ENCODE data around the gene CPSF3. TPM values are rescaled to one million over a fixed set of nuclear protein-coding genes. Genes with fewer than 3 reads are reported as not detected.
"Not testable (repeated sequence)": the region's sequence is repeated elsewhere in the genome, so short reads cannot be mapped to it uniquely, and the experiment has no call there.

The CPSF3 gene
- total RNA-seq, 4 donors from 2014 or later = 17.6 to 173 (median 22.2) TPM

- no peak for TF ChIP-seq POLR2AphosphoS5 (IDR thresholded peaks at IDR 0.05)
- no peak for TF ChIP-seq POLR2A (IDR thresholded peaks at IDR 0.05)
- TF ChIP-seq EP300 (IDR thresholded peaks at IDR 0.05; ENCODE audit: low read depth) = no peak
- TF ChIP-seq CTCF (IDR thresholded peaks at IDR 0.05) = no peak
- 87% methylated on average over 4 to 13 of the region's 13 CpGs for WGBS, 2 donors (ENCODE audit: low coverage in 1 of 2)
- Histone ChIP-seq H3K4me3 (no peak overlapping the region), H3K4me1 (no peaks in the 10 kb centered on the region), H3K36me3 (peaks cover 0 to 17% (median 3%) of the 10 kb centered on the region in 4 donors), H3K9me3 (no peaks in the 10 kb centered on the region), H3K27ac (peak overlapping the region; percentile 3 to 57 (median 26)), H3K27me3 (no peaks in the 10 kb centered on the region)
- in situ Hi-C loops (cut with MboI; ENCODE audit: low pct_ligation_motif_present in 1 of 4, low pct_unique_long_range_greater_than_20kb in 1 of 4, low sequenced_read_pairs in 3 of 4) = no loop called here
- no peak for DNase-seq
- intact Hi-C loops (cut with DNase I; ENCODE audit: low total_unique reads) = no loop called here
These were observed 31.3 kb upstream of the CPSF3 start for GRCh38 chr2:9391961-9392720.

- H3K27me3 ChIP-seq = no peaks in the 10 kb centered on the region
These were observed 30.3 kb upstream of the CPSF3 start for GRCh38 chr2:9392898-9393765.

GRCh38 chr2:9394816-9395215 lies 28.6 kb upstream of the CPSF3 start:
- no peak overlapping the region for H3K4me3 ChIP-seq
- in situ Hi-C loops (cut with MboI; ENCODE audit: low pct_ligation_motif_present in 1 of 4, low pct_unique_long_range_greater_than_20kb in 1 of 4, low sequenced_read_pairs in 3 of 4) = no loop called here
- no peaks in the 10 kb centered on the region for H3K27me3 ChIP-seq
- 95% methylated on average over 12 of the region's 15 CpGs; no CpG with 5 or more reads in 1 of the 2 donors for WGBS, 2 donors (ENCODE audit: low coverage in 1 of 2)
- no peaks in the 10 kb centered on the region for H3K9me3 ChIP-seq
- no peaks in the 10 kb centered on the region for H3K4me1 ChIP-seq
- TF ChIP-seq POLR2AphosphoS5 (IDR thresholded peaks at IDR 0.05) = no peak
- TF ChIP-seq CTCF (IDR thresholded peaks at IDR 0.05) = no peak
- no peak for TF ChIP-seq POLR2A (IDR thresholded peaks at IDR 0.05)
- no peak for TF ChIP-seq EP300 (IDR thresholded peaks at IDR 0.05; ENCODE audit: low read depth)
- H3K27ac ChIP-seq = no peak overlapping the region
- intact Hi-C loops (cut with DNase I; ENCODE audit: low total_unique reads) = no loop called here
- H3K36me3 ChIP-seq = peaks cover 0 to under 1% (median 0%) of the 10 kb centered on the region in 4 donors
- no peak for DNase-seq

More at GRCh38 chr2:9392898-9393765, 30.3 kb upstream of the CPSF3 start:
- in situ Hi-C loops (cut with MboI; ENCODE audit: low pct_ligation_motif_present in 1 of 4, low pct_unique_long_range_greater_than_20kb in 1 of 4, low sequenced_read_pairs in 3 of 4) = no loop called here
- peak overlapping the region; percentile 3 to 57 (median 26) for H3K27ac ChIP-seq
- H3K4me3 ChIP-seq = no peak overlapping the region
- TF ChIP-seq POLR2A (IDR thresholded peaks at IDR 0.05) (no peak), EP300 (IDR thresholded peaks at IDR 0.05; ENCODE audit: low read depth) (no peak), POLR2AphosphoS5 (IDR thresholded peaks at IDR 0.05) (no peak), CTCF (IDR thresholded peaks at IDR 0.05) (no peak)
- H3K36me3 ChIP-seq = peaks cover 0 to 17% (median 3%) of the 10 kb centered on the region in 4 donors
- DNase-seq = no peak
- H3K9me3 ChIP-seq = no peaks in the 10 kb centered on the region
- WGBS, 2 donors (ENCODE audit: low coverage in 1 of 2) = 51 to 86% methylated on average over 7 to 28 of the region's 28 CpGs
- intact Hi-C loops (cut with DNase I; ENCODE audit: low total_unique reads) = no loop called here
- H3K4me1 ChIP-seq = no peaks in the 10 kb centered on the region

- Histone ChIP-seq H3K27ac (no peak overlapping the region), H3K36me3 (peaks cover 0 to 6% (median 3%) of the 10 kb centered on the region in 4 donors), H3K4me1 (no peaks in the 10 kb centered on the region), H3K27me3 (no peaks in the 10 kb centered on the region), H3K9me3 (no peaks in the 10 kb centered on the region), H3K4me3 (no peak overlapping the region)
- intact Hi-C loops (cut with DNase I; ENCODE audit: low total_unique reads) (no loop called here), in situ Hi-C loops (cut with MboI; ENCODE audit: low pct_ligation_motif_present in 1 of 4, low pct_unique_long_range_greater_than_20kb in 1 of 4, low sequenced_read_pairs in 3 of 4) (no loop called here)
- no peak for TF ChIP-seq EP300 (IDR thresholded peaks at IDR 0.05; ENCODE audit: low read depth)
- TF ChIP-seq POLR2AphosphoS5 (IDR thresholded peaks at IDR 0.05) = no peak
- no peak for TF ChIP-seq CTCF (IDR thresholded peaks at IDR 0.05)
- no peak for TF ChIP-seq POLR2A (IDR thresholded peaks at IDR 0.05)
- 95% methylated on average over 14 of the region's 14 CpGs; no CpG with 5 or more reads in 1 of the 2 donors for WGBS, 2 donors (ENCODE audit: low coverage in 1 of 2)
- no peak for DNase-seq
These were observed 26.3 kb upstream of the CPSF3 start for GRCh38 chr2:9397201-9397600.

- DNase-seq = not testable (repeated sequence)
- H3K36me3 ChIP-seq = peaks cover 0 to 14% (median 3%) of the 10 kb centered on the region in 4 donors
- WGBS, 2 donors (ENCODE audit: low coverage in 1 of 2) = 95 to 100% methylated on average over 1 to 11 of the region's 11 CpGs
These were observed 25.2 kb upstream of the CPSF3 start for GRCh38 chr2:9398251-9398650.

More at GRCh38 chr2:9398251-9398650, 25.2 kb upstream of the CPSF3 start:
- H3K4me1 ChIP-seq; in situ Hi-C loops (cut with MboI; ENCODE audit: low pct_ligation_motif_present in 1 of 4, low pct_unique_long_range_greater_than_20kb in 1 of 4, low sequenced_read_pairs in 3 of 4); H3K4me3 ChIP-seq; H3K27me3 ChIP-seq; intact Hi-C loops (cut with DNase I; ENCODE audit: low total_unique reads); H3K9me3 ChIP-seq: not testable (repeated sequence)
- H3K27ac ChIP-seq = peak overlapping the region in 2 of 4 donors; percentile 37 to 46

Data from transverse colon (tissue), 4 donors.